IPS DF 6.9 (cell line): ENCODE measurements around the gene VWA1.
"Not testable (repeated sequence)": the region's sequence is repeated elsewhere in the genome, so short reads cannot be mapped to it uniquely, and the experiment has no call there.

Source experiments
- DNase-seq: peaks from one replicate; pipeline ENCODE4 v3.0.0-alpha.2; 2013; ENCODE audit warnings: low read depth, low spot score
- H3K27ac ChIP-seq: one replicate; pipeline ENCODE4 v1.5.1; 2013; ENCODE audit warnings: low read length, control low read depth
- H3K27me3 ChIP-seq: 2 replicates; pipeline ENCODE4 v1.6.1; 2013; ENCODE audit warnings: mild to moderate bottlenecking, low read length; ENCODE audit not compliant: control insufficient read depth, insufficient read depth
- H3K36me3 ChIP-seq: 2 replicates; pipeline ENCODE4 v1.6.1; 2013; ENCODE audit warnings: low read length; ENCODE audit not compliant: control insufficient read depth, insufficient read depth
- H3K4me1 ChIP-seq: 2 replicates; pipeline ENCODE4 v1.6.1; 2013; ENCODE audit warnings: low read length; ENCODE audit not compliant: control insufficient read depth, insufficient read depth
- H3K4me3 ChIP-seq: 2 replicates; pipeline ENCODE4 v1.5.1; 2013; ENCODE audit warnings: mild to moderate bottlenecking, low read length
- H3K9me3 ChIP-seq: 2 replicates; pipeline ENCODE4 v1.6.1; 2013; ENCODE audit warnings: low read length, inconsistent platforms; ENCODE audit not compliant: control insufficient read depth, insufficient read depth
- WGBS: extraction: QIAGEN DNeasy Blood & Tissue Kit; methylation state at CpG from one replicate; pipeline ENCODE4 v1.1.7; 2013; ENCODE audit warnings: mixed read lengths, missing lambda C conversion rate; ENCODE audit not compliant: insufficient read length, insufficient coverage; 5-methylcytosine and 5-hydroxymethylcytosine counted together

The VWA1 gene

GRCh38 chr1:1425426-1425752 lies 10.1 kb upstream of the VWA1 start:
- Histone ChIP-seq H3K36me3 (no peaks in the 10 kb centered on the region; the same call in 1 of the 2 replicates), H3K4me3 (no peak overlapping the region), H3K27ac (no peak overlapping the region), H3K4me1 (peaks cover 20% of the 10 kb centered on the region), H3K9me3 (no peaks in the 10 kb centered on the region), H3K27me3 (no peaks in the 10 kb centered on the region)
- DNase-seq: no peak
- no CpG with 5 or more reads among the region's 12 CpGs for WGBS

DNA sequence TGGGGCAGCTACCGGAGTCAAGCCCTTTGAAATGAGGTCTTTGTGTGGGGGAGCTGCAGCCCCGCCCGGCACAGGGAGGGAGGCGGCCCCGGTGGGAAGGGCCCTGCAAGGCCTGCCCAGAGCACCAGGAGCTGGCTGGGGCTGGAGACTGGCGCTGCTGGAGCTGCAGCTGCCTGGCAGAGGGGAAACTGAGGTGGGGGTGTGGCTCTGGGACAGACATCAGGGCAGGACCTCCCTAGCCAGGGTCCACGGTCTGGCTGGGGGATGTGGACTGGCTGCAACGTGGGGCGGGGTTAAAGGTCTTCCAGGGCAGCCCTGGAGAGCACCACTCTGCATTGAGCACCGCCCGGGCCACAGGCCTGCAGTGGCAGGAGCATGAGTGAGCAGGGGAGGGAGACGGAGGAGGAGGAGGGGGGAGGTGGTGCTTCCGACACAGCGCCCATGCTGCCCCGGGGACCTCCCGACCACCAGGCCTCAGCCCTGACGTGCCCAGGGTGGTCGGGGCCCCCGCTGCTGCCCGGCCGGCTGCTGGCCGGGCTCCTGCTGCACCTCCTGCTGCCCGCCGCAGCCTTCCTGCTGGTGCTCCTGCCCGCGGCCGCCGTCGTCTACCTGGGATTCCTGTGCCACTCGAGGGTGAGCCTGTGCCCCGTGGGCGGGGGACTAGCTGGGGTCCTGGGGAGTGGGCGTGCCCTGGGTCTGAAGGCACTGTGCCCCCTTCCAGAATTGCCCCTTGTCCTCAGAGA lies 9.6 kb upstream of the VWA1 start:
- peaks cover 17% of the 10 kb centered on the region for H3K4me1 ChIP-seq
- no peak for DNase-seq
- no peaks in the 10 kb centered on the region for H3K36me3 ChIP-seq
- no peak overlapping the region for H3K27ac ChIP-seq
- H3K9me3 ChIP-seq: no peaks in the 10 kb centered on the region
- no CpG with 5 or more reads among the region's 33 CpGs for WGBS
- no peaks in the 10 kb centered on the region for H3K27me3 ChIP-seq
- no peak overlapping the region for H3K4me3 ChIP-seq

DNA sequence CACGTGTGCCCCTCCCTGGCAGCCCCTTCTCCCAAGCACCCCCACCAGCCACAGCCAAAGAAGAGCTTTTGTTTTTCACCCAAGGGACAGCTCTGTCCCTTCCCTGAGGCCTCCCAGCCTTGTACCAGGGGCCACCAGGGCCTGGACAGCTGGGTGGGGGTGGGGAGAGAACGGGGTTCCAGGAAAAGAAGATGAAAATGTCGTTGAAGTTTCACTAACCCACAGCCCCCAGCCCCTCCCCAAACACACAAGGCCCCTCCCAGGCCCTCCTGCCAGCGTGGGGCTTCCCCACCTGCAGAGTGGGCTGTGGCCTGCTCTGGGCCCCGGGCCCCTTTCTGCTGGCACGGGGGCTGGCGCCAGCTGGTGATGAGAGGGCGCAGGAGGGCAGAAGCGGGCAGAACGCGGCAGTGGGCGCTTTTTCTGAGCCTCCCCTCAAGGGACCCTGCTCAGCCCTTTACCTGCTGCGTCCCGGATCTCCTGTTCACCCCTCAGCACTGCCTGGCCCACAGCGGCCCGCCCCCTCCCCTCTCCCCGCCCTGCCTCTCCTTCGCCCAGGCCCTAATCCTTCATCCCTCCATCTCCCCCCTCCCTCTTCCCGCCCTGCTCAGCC lies 8.9 kb upstream of the VWA1 start:
- H3K4me3 ChIP-seq: no peak overlapping the region; the same call in 1 of the 2 replicates
- no peaks in the 10 kb centered on the region for H3K36me3 ChIP-seq
- DNase-seq: no peak
- H3K27ac ChIP-seq: no peak overlapping the region
- no peaks in the 10 kb centered on the region for H3K9me3 ChIP-seq
- no peaks in the 10 kb centered on the region for H3K27me3 ChIP-seq
- H3K4me1 ChIP-seq: peaks cover 14% of the 10 kb centered on the region
- WGBS: no CpG with 5 or more reads among the region's 19 CpGs

DNA sequence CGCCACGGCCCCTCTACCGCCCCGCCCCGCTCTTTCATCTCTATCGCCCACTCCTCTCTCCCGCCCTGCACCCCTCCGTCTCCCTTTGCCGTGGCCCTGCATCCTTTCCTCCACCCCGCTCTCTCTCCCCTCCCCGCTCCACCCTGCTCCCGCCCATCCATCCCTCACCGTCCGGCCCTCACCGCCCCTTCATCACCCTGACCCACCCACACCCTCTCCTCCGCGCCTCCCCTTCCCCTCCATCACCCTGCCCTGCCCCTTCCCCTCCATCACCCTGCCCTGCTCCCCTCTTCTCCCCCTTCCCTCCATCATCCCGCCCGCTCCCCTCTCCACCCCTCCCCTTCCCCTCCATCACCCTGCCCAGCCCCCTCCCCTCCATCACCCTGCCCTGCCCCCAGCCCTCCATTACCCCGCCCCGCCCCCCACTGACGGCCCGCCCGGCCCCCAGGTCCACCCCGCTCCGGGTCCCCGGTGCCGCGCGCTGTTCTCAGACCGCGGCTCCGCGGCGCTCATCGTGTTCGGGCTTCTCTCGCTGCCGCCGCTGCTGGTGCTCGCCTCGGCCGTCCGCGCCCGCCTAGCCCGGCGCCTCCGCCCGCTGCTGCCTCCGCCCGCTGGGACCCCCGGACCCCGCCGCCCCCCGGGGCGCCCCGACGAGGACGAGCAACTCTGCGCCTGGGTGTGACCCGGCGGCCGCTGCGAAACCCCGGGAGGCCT lies 8.2 kb upstream of the VWA1 start:
- 100% methylated on average over 2 of the region's 66 CpGs for WGBS
- H3K27me3 ChIP-seq: no peaks in the 10 kb centered on the region
- no peaks in the 10 kb centered on the region for H3K9me3 ChIP-seq
- no peak for DNase-seq
- no peak overlapping the region for H3K27ac ChIP-seq
- H3K36me3 ChIP-seq: no peaks in the 10 kb centered on the region
- peak overlapping the region; percentile 44; the same call in 1 of the 2 replicates for H3K4me3 ChIP-seq
- H3K4me1 ChIP-seq: peaks cover 17% of the 10 kb centered on the region

GRCh38 chr1:1427820-1428148 lies 7.7 kb upstream of the VWA1 start:
- H3K4me3 ChIP-seq: peak overlapping the region; percentile 44; the same call in 1 of the 2 replicates
- WGBS: no CpG with 5 or more reads among the region's 22 CpGs
- H3K27me3 ChIP-seq: no peaks in the 10 kb centered on the region
- no peak for DNase-seq
- H3K36me3 ChIP-seq: no peaks in the 10 kb centered on the region
- no peaks in the 10 kb centered on the region for H3K9me3 ChIP-seq
- no peak overlapping the region for H3K27ac ChIP-seq
- H3K4me1 ChIP-seq: peaks cover 15% of the 10 kb centered on the region

DNA sequence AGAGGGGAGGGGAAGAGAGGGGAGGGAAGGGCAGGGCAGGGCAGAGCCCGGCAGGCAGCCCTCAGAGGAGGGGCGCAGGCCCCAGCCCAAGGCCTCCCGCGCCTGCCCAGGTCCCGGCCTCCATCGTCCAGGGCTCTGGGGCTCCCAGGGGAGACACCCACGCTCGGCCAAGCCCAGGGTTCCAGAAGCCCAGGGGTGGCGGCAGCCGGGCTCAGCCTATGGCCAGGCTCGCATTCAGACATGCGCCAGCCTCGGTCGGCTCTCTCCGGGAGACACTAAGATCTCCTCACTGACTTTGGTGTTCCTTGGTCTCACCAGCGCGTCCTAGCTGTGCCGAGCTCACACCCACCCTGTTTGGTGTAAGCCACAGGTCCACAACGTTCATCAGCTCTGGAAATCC lies 7.3 kb upstream of the VWA1 start:
- no peaks in the 10 kb centered on the region for H3K9me3 ChIP-seq
- no peak overlapping the region for H3K4me3 ChIP-seq
- no CpG with 5 or more reads among the region's 19 CpGs for WGBS
- no peaks in the 10 kb centered on the region for H3K36me3 ChIP-seq
- DNase-seq: no peak
- no peaks in the 10 kb centered on the region for H3K27me3 ChIP-seq
- H3K4me1 ChIP-seq: peaks cover 17% of the 10 kb centered on the region
- no peak overlapping the region for H3K27ac ChIP-seq

DNA sequence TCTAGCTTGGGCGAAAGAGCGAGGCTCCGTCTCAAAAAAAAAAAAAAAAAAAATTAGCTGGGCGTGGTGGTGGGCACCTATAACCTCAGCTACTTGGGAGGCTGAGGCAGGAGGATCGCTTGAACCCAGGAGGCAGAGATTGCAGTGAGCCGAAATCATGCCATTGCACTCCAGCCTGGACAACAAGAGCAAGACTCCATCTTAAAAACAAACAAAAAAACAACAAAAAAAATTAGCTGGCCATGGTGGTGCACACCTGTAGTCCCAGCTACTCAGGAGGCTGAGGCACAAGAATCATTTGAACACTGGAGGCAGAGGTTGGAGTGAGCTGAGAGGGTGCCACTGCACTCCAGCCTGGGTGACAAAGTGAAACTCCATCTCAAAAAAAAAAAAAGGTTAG lies 6.5 kb upstream of the VWA1 start:
- peaks cover 24% of the 10 kb centered on the region for H3K4me1 ChIP-seq
- WGBS: no CpG with 5 or more reads among the region's 6 CpGs

DNA sequence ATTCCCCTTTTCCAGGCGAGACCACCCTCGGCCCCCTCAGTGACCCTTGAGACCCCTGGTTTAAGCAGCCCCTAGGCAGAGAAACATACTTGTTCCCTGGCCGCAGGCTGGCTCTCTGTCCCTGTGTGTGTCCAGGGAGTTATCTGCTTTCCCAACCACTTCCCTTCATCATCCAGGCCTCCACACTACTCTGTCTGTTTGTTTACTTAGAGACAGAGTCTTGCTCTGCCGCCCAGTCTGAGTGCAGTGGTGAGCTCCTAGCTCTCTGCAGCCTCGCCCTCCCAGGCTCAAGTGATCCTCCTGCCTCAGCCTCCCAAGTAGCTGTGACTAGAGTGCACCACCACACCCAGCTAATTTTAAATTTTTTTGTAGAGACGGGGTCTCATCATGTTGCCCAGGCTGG lies 5.8 kb upstream of the VWA1 start:
- no peaks in the 10 kb centered on the region for H3K9me3 ChIP-seq
- WGBS: no CpG with 5 or more reads among the region's 6 CpGs
- no peaks in the 10 kb centered on the region for H3K27me3 ChIP-seq
- H3K4me1 ChIP-seq: peaks cover 29% of the 10 kb centered on the region
- H3K4me3 ChIP-seq: no peak overlapping the region
- DNase-seq: no peak
- no peak overlapping the region for H3K27ac ChIP-seq
- no peaks in the 10 kb centered on the region for H3K36me3 ChIP-seq

More for the DNA sequence above, 6.5 kb upstream of the VWA1 start:
- not testable (repeated sequence) for H3K36me3 ChIP-seq, H3K27me3 ChIP-seq, H3K4me3 ChIP-seq, DNase-seq, H3K27ac ChIP-seq, H3K9me3 ChIP-seq

- DNase-seq: no peak
- no peaks in the 10 kb centered on the region for H3K36me3 ChIP-seq
- H3K4me1 ChIP-seq: peaks cover 35% of the 10 kb centered on the region
- no peaks in the 10 kb centered on the region for H3K9me3 ChIP-seq
- no peak overlapping the region for H3K27ac ChIP-seq
- WGBS: no CpG with 5 or more reads among the region's 35 CpGs
- no peak overlapping the region for H3K4me3 ChIP-seq
- H3K27me3 ChIP-seq: no peaks in the 10 kb centered on the region
Measured at GRCh38 chr1:1430114-1430982, 5.1 kb upstream of the VWA1 start.
